GM12864 (cell line): ENCODE measurements around the gene PCDHGC5.

Experiments used
- DNase-seq: peaks from one replicate; pipeline ENCODE4 v3.0.0-alpha.2; 2011; ENCODE audit warnings: low read depth
- H3K4me3 ChIP-seq: 2 replicates; pipeline ENCODE4 v1.5.1; 2011; ENCODE audit warnings: mild to moderate bottlenecking, low read depth, low read length, control low read depth
- TF ChIP-seq, protein P1 (sequence below): IDR thresholded peaks from 2 replicates; pipeline ENCODE4 v1.5.1; 2011; ENCODE audit warnings: low read depth, mild to moderate bottlenecking, moderate library complexity, low read length, control low read depth, inconsistent platforms; ENCODE audit errors: missing control alignments

Gene PCDHGC5

DNA sequence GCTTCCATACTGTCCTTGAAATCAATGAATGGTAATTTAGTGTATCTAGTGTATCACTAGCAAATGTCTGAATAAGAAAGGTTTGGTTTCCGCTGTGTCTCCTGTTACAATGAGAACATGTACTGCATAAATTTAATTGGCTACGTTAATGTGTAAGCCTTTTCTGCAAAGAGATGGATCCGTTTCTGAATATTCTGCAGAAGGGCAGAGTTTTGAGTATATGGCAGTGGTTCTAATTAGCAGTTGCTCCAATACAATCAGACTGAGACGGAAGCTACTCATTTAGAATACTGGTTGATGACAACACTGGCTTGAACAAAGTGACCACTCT lies 4.6 kb upstream of the PCDHGC5 start:
- TF ChIP-seq, protein P1, sequence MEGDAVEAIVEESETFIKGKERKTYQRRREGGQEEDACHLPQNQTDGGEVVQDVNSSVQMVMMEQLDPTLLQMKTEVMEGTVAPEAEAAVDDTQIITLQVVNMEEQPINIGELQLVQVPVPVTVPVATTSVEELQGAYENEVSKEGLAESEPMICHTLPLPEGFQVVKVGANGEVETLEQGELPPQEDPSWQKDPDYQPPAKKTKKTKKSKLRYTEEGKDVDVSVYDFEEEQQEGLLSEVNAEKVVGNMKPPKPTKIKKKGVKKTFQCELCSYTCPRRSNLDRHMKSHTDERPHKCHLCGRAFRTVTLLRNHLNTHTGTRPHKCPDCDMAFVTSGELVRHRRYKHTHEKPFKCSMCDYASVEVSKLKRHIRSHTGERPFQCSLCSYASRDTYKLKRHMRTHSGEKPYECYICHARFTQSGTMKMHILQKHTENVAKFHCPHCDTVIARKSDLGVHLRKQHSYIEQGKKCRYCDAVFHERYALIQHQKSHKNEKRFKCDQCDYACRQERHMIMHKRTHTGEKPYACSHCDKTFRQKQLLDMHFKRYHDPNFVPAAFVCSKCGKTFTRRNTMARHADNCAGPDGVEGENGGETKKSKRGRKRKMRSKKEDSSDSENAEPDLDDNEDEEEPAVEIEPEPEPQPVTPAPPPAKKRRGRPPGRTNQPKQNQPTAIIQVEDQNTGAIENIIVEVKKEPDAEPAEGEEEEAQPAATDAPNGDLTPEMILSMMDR = no peak
- no peak overlapping the region for H3K4me3 ChIP-seq
- DNase-seq = no peak

DNA sequence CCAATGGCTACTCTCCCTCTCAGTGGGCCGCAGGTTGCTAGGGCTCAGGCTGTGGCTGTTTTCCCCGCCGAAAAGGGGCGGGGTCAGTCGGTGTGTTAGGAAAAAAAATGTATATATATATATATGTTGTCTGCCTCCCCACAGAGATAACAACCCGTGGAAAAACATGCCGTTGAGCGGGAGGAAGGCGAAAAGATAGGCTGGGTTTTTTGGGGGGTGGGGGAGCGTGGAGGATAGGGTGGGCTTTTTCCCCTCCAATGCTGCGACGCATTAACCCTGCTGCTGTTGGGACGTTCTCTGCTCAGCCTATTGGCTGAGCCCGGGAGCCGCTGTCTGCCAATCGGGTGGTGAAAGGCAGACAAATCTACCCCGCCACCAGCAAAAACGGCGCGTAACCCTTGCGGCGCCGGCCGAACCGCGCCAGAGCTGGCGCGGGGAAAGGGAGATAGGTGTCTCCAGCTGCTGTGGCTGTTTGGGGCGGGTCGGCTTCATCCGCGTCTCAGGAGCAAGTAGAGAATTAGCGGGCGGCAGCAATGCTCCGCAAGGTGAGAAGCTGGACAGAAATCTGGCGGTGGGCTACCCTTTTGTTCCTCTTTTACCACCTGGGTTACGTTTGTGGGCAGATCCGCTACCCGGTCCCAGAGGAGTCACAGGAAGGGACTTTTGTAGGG lies 4.1 kb upstream of the PCDHGC5 start, which contains the start of gene PCDHGC4:
PCDHGC4 (plus strand) TSS at position 390 of the 671 bp plus-strand sequence; CDS start at position 534, 144 bp downstream.
- peak within 1 kb of the TSS; percentile 6 for H3K4me3 ChIP-seq
- TF ChIP-seq, protein P1 = no peak
- DNase-seq = no peak

DNA sequence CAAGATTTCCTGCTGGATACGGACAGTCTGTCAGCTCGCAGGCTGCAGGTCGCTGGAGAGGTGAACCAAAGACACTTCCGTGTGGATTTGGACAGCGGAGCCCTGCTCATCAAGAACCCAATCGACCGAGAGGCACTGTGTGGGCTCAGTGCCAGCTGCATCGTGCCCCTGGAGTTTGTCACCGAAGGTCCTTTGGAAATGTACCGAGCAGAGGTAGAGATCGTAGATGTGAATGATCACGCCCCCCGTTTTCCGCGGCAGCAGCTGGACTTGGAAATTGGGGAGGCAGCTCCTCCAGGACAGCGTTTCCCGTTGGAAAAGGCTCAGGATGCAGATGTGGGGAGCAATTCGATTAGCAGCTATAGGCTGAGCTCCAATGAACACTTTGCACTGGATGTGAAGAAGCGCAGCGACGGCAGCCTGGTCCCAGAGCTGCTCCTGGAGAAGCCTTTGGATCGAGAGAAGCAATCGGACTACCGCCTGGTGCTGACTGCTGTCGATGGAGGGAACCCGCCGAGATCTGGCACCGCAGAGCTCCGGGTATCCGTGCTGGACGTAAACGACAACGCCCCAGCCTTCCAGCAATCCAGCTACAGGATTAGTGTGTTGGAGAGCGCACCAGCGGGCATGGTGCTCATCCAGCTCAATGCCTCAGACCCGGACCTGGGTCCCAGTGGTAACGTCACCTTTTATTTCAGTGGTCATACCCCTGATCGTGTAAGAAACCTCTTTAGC lies 3.4 kb upstream of the PCDHGC5 start:
- peak overlapping the region; percentile 6; the same call in 1 of the 2 replicates for H3K4me3 ChIP-seq
- DNase-seq = no peak
- TF ChIP-seq, protein P1 = no peak

DNA sequence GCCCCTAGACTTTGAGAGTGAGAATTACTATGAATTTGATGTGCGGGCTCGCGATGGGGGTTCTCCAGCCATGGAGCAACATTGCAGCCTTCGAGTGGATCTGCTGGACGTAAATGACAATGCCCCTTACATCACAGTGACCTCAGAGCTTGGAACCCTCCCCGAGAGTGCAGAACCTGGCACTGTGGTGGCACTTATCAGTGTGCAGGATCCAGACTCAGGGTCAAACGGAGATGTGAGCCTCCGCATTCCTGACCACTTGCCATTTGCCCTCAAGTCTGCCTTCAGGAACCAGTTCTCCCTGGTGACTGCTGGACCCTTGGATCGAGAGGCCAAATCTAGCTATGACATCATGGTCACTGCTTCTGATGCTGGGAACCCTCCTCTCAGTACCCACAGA lies 2.8 kb upstream of the PCDHGC5 start:
- H3K4me3 ChIP-seq = no peak overlapping the region
- TF ChIP-seq, protein P1 = no peak
- DNase-seq = no peak

DNA sequence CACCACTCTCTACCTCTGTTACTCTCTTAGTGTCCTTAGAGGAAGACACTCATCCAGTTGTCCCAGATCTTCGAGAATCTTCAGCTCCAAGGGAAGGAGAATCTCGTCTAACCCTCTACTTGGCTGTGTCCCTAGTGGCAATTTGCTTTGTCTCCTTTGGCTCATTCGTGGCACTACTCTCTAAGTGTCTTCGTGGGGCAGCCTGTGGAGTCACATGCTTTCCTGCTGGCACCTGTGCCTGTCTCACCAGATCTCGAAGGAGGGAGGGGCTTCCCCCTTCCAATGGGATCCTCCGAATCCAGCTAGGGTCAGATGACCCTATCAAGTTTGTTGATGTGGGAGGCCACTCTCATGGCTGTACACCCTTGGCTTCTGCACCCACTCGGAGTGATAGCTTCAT lies 1.8 kb upstream of the PCDHGC5 start:
- DNase-seq = no peak
- no peak overlapping the region for H3K4me3 ChIP-seq
- TF ChIP-seq, protein P1 = no peak

DNA sequence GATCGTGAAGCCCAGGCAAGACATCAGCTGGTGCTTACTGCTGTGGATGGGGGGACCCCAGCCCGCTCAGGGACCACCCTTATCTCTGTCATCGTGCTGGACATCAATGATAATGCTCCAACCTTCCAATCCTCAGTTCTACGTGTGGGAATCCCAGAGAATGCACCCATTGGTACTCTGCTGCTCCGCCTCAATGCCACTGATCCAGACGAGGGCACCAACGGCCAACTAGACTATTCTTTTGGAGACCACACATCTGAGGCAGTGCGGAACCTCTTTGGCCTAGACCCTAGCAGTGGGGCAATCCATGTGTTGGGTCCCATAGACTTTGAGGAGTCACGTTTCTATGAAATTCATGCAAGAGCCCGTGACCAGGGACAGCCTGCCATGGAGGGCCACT lies 960 bp downstream of the PCDHGC5 start:
- TF ChIP-seq, protein P1 = no peak
- no peak overlapping the region for H3K4me3 ChIP-seq
- no peak for DNase-seq

DNA sequence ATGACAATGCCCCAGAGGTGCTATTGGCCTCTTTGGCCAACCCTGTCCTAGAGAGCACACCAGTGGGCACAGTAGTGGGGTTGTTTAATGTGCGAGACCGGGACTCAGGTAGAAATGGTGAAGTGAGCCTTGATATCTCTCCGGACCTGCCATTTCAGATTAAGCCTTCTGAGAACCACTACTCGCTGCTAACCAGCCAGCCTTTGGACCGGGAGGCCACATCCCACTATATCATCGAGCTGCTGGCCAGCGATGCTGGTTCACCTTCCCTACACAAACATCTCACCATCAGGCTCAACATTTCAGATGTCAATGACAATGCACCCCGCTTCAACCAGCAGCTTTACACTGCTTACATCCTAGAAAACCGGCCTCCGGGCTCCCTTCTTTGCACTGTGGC lies 1.4 kb downstream of the PCDHGC5 start:
- TF ChIP-seq, protein P1 = no peak

More for the DNA sequence above, 1.4 kb downstream of the PCDHGC5 start:
- DNase-seq = no peak
- H3K4me3 ChIP-seq = no peak overlapping the region
